Endothelial cell of umbilical vein (primary cell): ENCODE results near the gene ZNF154.

ENCODE experiments used
- EZH2 ChIP-seq: IDR thresholded peaks from 2 replicates; pipeline ENCODE4 v1.6.1; 2012; ENCODE audit warnings: borderline replicate concordance, low read depth, mild to moderate bottlenecking, moderate library complexity, low read length, inconsistent platforms; ENCODE audit not compliant: severe bottlenecking
- FOS ChIP-seq: IDR thresholded peaks from 2 replicates; pipeline ENCODE4 v1.6.1; 2011; ENCODE audit warnings: mild to moderate bottlenecking, low read length, moderate library complexity, borderline replicate concordance; ENCODE audit not compliant: insufficient read depth
- POLR2A ChIP-seq: IDR thresholded peaks from 2 replicates; pipeline ENCODE4 v1.6.1; 2012; ENCODE audit warnings: low read depth, mild to moderate bottlenecking, control low read depth, low read length

GRCh38 chr19:57706346-57706745, 2.7 kb downstream of the ZNF154 start:
- TF ChIP-seq EZH2 (no peak), FOS (no peak), POLR2A (no peak)
